22Rv1 (cell line): ENCODE results near the gene MACF1.

Experiments
- H3K27ac ChIP-seq: fragments of 450-650 bp; 2 replicates; pipeline ENCODE4 v1.5.1; 2017
- ZFX ChIP-seq: fragments of 450-650 bp; IDR thresholded peaks from 2 replicates; pipeline ENCODE4 v1.6.1; 2017; ENCODE audit warnings: antibody characterized with exemption, borderline replicate concordance
- TF ChIP-seq, protein P1 (sequence below): fragments of 450-650 bp; IDR thresholded peaks from 2 replicates; pipeline ENCODE4 v1.5.1; 2017; ENCODE audit warnings: mild to moderate bottlenecking

Gene MACF1

DNA sequence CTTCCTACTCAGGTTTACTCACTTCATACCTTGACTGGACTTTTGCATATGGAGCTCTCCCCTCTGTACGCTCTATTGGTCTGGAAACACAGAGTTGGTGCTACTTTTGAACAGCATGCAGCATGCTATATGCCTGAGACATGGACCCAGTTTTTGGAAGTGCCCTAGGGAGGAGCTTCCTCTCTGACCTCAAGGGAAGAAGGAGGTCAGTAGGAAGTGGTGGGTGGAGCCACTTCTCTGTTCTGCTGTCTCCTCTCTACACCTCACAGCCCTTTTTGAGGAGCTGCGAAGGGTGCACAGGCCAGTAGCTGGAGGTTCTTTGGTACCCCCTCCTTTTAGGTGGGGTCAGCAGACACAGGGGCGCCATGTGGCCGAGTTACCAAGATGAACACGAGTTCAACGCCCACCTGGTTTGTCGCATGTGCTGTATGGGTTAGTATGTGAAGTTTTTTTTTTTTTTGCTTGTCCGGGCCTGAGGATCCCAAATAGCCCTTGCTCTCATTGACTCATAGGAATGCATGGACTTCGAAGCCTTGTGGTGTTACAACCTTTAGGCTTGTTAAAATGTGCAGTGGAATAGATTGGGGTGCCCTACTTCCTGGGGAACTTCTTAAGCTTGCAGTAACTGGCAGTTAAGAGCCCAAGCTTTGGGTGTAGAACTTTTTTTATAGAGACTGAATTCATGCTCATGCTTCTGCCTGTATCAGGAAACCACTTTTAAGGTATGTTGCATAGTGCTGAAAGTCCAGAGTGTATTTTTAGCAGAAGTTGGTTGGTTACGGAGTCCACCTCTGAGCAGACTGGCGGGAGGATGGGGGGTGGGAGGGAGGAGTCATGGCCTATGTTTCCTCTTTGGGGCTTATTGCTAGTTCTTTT, 10.7 kb downstream of the MACF1 start:
- TF ChIP-seq ZFX, result no peak
- TF ChIP-seq, protein P1, sequence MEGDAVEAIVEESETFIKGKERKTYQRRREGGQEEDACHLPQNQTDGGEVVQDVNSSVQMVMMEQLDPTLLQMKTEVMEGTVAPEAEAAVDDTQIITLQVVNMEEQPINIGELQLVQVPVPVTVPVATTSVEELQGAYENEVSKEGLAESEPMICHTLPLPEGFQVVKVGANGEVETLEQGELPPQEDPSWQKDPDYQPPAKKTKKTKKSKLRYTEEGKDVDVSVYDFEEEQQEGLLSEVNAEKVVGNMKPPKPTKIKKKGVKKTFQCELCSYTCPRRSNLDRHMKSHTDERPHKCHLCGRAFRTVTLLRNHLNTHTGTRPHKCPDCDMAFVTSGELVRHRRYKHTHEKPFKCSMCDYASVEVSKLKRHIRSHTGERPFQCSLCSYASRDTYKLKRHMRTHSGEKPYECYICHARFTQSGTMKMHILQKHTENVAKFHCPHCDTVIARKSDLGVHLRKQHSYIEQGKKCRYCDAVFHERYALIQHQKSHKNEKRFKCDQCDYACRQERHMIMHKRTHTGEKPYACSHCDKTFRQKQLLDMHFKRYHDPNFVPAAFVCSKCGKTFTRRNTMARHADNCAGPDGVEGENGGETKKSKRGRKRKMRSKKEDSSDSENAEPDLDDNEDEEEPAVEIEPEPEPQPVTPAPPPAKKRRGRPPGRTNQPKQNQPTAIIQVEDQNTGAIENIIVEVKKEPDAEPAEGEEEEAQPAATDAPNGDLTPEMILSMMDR, result no peak
- no peak overlapping the region for H3K27ac ChIP-seq

DNA sequence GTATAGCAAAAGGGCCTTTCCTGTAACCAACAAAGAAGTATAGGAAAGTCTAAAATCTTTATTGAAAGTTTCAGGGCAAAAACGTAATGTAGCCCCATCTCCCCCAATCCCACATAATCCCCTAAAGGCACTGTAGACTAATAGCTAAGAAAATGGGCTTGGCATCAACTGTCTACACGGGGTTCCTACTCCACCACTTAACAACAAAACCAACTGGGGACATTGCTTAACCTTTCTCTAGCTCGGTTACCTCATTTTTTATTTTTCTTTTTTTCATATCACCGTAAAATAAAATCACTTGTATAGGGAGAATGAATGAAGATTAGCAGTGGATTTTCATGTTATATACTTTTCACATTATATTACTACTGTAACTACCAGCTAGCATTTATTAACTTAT, 12.3 kb downstream of the MACF1 start:
- TF ChIP-seq, protein P1, result no peak
- TF ChIP-seq ZFX, result no peak
- H3K27ac ChIP-seq, result no peak overlapping the region

GRCh38 chr1:39220891-39221870, 16.7 kb downstream of the MACF1 start:
- H3K27ac ChIP-seq, result no peak overlapping the region
- TF ChIP-seq, protein P1, result no peak
- no peak for TF ChIP-seq ZFX

- no peak for TF ChIP-seq ZFX
- TF ChIP-seq, protein P1, result no peak
- H3K27ac ChIP-seq, result no peak overlapping the region
Observed at GRCh38 chr1:39224295-39224829, 19.9 kb downstream of the MACF1 start.

DNA sequence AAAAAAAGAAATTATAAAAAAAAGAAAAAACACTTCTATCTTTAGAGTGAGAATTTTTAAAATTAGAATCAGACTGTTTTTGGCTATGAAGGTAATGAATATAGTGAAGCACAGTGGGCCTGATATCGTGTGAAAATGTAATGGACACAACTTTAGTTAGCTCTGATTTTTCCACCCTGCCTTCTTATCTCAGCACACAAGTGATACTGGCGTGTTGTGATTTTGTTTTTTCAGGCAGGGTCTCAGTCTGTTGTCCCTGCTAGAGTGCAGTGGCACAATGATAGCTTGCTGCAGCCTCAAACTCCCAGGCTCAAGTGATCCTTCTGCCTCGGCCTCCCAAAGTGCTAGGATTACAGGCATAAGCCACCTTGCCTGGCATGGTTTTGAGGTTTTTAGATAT, 22.3 kb downstream of the MACF1 start:
- no peak overlapping the region for H3K27ac ChIP-seq
- TF ChIP-seq ZFX, result no peak
- TF ChIP-seq, protein P1, result no peak

GRCh38 chr1:39228252-39228651, 23.8 kb downstream of the MACF1 start:
- H3K27ac ChIP-seq, result no peak overlapping the region
- TF ChIP-seq ZFX, result no peak
- TF ChIP-seq, protein P1, result no peak
